SH-SY5Y (cell line): ENCODE data around the gene LONRF3.

Source experiments
- GATA2 ChIP-seq: IDR thresholded peaks from 2 replicates; pipeline ENCODE4 v1.6.1; 2011; ENCODE audit warnings: mild to moderate bottlenecking, low read depth, low read length
- GATA3 ChIP-seq: IDR thresholded peaks from 2 replicates; pipeline ENCODE4 v1.6.1; 2011; ENCODE audit warnings: low read depth, mild to moderate bottlenecking, low read length, moderate library complexity

DNA sequence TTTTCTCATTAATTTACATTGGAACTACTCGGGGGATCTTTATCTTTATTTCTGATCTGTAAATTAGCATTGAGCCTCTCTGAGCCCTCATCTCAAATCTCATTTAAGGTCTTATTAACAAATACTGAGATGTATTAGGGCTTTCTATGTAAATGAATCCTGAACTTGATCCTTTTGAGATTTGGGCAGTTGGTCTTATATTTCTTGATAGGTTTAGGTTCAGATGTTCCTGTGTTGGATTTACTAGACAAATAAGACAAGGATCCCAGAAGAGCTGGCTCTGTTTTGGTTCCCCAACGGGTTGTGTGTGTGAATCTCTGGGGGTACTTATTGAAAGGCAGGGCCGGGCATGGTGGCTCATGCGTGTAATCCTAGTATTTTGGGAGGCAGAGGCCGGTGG is 36.1 kb downstream of the LONRF3 start:
- TF ChIP-seq GATA2 (no peak), GATA3 (no peak)
